Endothelial cell of umbilical vein (primary cell): ENCODE data around the gene IPO13. TPM values are rescaled to one million over a fixed set of nuclear protein-coding genes. Genes with fewer than 3 reads are reported as not detected.

Experiments
- BruUV-seq: library from RNA; stranded (reverse); fragments of 400-500 nt; replicated peaks from 2 replicates; lab custom pipeline; 2021; lab: Mats Ljungman, UMichigan
- CTCF ChIA-PET: fragments of 300-600, 350-600 bp; sonication (Branson Sonifier 250); formaldehyde crosslinking; loops from one replicate; lab custom pipeline; 2021; ENCODE audit warnings: antibody characterized with exemption, inconsistent platforms; lab: Charles Lee
- POLR2A ChIA-PET: fragments of 300-600, 350-600 bp; sonication (Branson Sonifier 250); formaldehyde crosslinking; loops from one replicate; lab custom pipeline; 2021; ENCODE audit warnings: antibody characterized with exemption, inconsistent platforms; lab: Charles Lee
- DNase-seq: peaks from one replicate; pipeline ENCODE4 v3.0.0-alpha.2; 2011; ENCODE audit warnings: low read depth, low spot score
- FAIRE-seq: peaks from 2 replicates; lab custom pipeline; 2011; peaks lifted over from hg19 to GRCh38; lab: Jason Lieb, UNC
- H2AFZ ChIP-seq: 2 replicates; pipeline ENCODE4 v1.6.0; 2012; ENCODE audit warnings: low read depth, low read length, control low read depth, inconsistent platforms
- H3K27ac ChIP-seq: 2 replicates; pipeline ENCODE4 v1.5.1; 2011; ENCODE audit warnings: low read depth, mild to moderate bottlenecking, control low read depth, low read length, moderate library complexity; ENCODE audit not compliant: insufficient read depth
- H3K27me3 ChIP-seq, 2 experiments: 2 replicates each; pipeline versions ENCODE4 v1.6.0 to v1.6.1; 2011; ENCODE audit warnings: low read length in 2 of 2, mixed read lengths in 1 of 2; ENCODE audit not compliant: control insufficient read depth in 2 of 2, insufficient read depth in 2 of 2
- H3K36me3 ChIP-seq, 2 experiments: 2 replicates in 1 of 2; 3 replicates in 1 of 2; pipeline ENCODE4 v1.5.1; 2011; ENCODE audit warnings: low read length in 2 of 2, mild to moderate bottlenecking in 1 of 2, moderate library complexity in 1 of 2; ENCODE audit not compliant: control insufficient read depth in 2 of 2, insufficient read depth in 2 of 2; ENCODE audit errors: extremely low read depth in 1 of 2
- H3K4me1 ChIP-seq: 3 replicates; pipeline ENCODE4 v1.5.1; 2011; ENCODE audit warnings: mild to moderate bottlenecking, low read length; ENCODE audit not compliant: control insufficient read depth, insufficient read depth; ENCODE audit errors: extremely low read depth
- H3K4me2 ChIP-seq: 2 replicates; pipeline ENCODE4 v1.6.1; 2011; ENCODE audit warnings: low read length, control low read depth, mixed read lengths; ENCODE audit not compliant: insufficient read depth
- H3K4me3 ChIP-seq, 3 experiments: fragments of 200-600 bp in 1 of 3; sonication (generic), shearing (Covaris generic) in 1 of 3; replicated peaks in 1 of 3; 2 replicates each; pipeline ENCODE4 v1.5.1; 2011 to 2016; ENCODE audit warnings: control low read depth in 3 of 3, low read length in 3 of 3, mild to moderate bottlenecking in 2 of 3, inconsistent platforms in 1 of 3, low read depth in 1 of 3, moderate library complexity in 1 of 3; ENCODE audit not compliant: insufficient read depth in 1 of 3
- H3K79me2 ChIP-seq: 2 replicates; pipeline ENCODE4 v1.6.0; 2012; ENCODE audit warnings: low read length, inconsistent platforms; ENCODE audit not compliant: control insufficient read depth, insufficient read depth
- H3K9ac ChIP-seq: replicated peaks from 2 replicates; pipeline ENCODE3; 2011; ENCODE audit warnings: low read length, control low read depth; ENCODE audit not compliant: insufficient read depth; ENCODE audit errors: extremely low read depth
- H3K9me1 ChIP-seq: replicated peaks from 3 replicates; pipeline ENCODE4 v1.6.0; 2011; ENCODE audit warnings: mild to moderate bottlenecking, low read length; ENCODE audit not compliant: control insufficient read depth, insufficient read depth; ENCODE audit errors: extremely low read depth
- H3K9me3 ChIP-seq: replicated peaks from 2 replicates; pipeline ENCODE4 v1.5.1; 2012; ENCODE audit warnings: low read length, inconsistent platforms; ENCODE audit not compliant: control insufficient read depth, insufficient read depth
- H4K20me1 ChIP-seq: replicated peaks from 2 replicates; pipeline ENCODE3; 2011; ENCODE audit warnings: mild to moderate bottlenecking, low read length; ENCODE audit not compliant: control insufficient read depth, insufficient read depth; ENCODE audit errors: extremely low read depth
- EZH2 ChIP-seq: IDR thresholded peaks from 2 replicates; pipeline ENCODE4 v1.6.1; 2012; ENCODE audit warnings: borderline replicate concordance, low read depth, mild to moderate bottlenecking, moderate library complexity, low read length, inconsistent platforms; ENCODE audit not compliant: severe bottlenecking
- FOS ChIP-seq: IDR thresholded peaks from 2 replicates; pipeline ENCODE4 v1.6.1; 2011; ENCODE audit warnings: mild to moderate bottlenecking, low read length, moderate library complexity, borderline replicate concordance; ENCODE audit not compliant: insufficient read depth
- GATA2 ChIP-seq: IDR thresholded peaks from 2 replicates; pipeline ENCODE4 v1.7.0; 2011; ENCODE audit warnings: low read depth, mild to moderate bottlenecking, moderate library complexity, mixed read lengths, low read length; ENCODE audit not compliant: insufficient read length, insufficient read depth
- JUN ChIP-seq: IDR thresholded peaks from 2 replicates; pipeline ENCODE4 v1.6.1; 2011; ENCODE audit warnings: borderline replicate concordance, low read depth; ENCODE audit not compliant: insufficient read length, insufficient read depth
- MYC ChIP-seq: IDR thresholded peaks from one replicate; pipeline ENCODE4 v1.6.1; 2011; ENCODE audit warnings: mild to moderate bottlenecking, low read depth, low read length
- POLR2A ChIP-seq: IDR thresholded peaks from 2 replicates; pipeline ENCODE4 v1.6.1; 2012; ENCODE audit warnings: low read depth, mild to moderate bottlenecking, control low read depth, low read length
- POLR2AphosphoS5 ChIP-seq: IDR thresholded peaks from 2 replicates; pipeline ENCODE4 v1.6.1; 2012; ENCODE audit warnings: low read depth, mild to moderate bottlenecking, control low read depth, low read length, moderate library complexity; ENCODE audit not compliant: insufficient read depth
- dilution Hi-C: fragments of 300-500 bp; cut with MboI; formaldehyde crosslinking; loops from one replicate; pipeline ENCODE4 v1.15.0; 2019; ENCODE audit warnings: low sequenced_read_pairs; ENCODE audit not compliant: extremely low pct_ligation_motif_present
- intact Hi-C: fragments of 100-400 bp; cut with micrococcal nuclease; formaldehyde crosslinking; loops from one replicate; pipeline ENCODE4 v1.10.0; 2022
- polyA plus RNA-seq, 4 experiments: library from polyadenylated mRNA; depleted of rRNA in 3 of 4; stranded (reverse) in 3 of 4; unstranded in 1 of 4; fragments of >200 nt; gene quantifications; 2 replicates each; pipeline versions ENCODE4 v1.2.1 to v1.2.3, GENCODE V29; 2011 to 2012; ENCODE audit warnings: missing spikeins in 1 of 4
- total RNA-seq: library from RNA; stranded (reverse); gene quantifications from 2 replicates; pipeline ENCODE4 v1.2.3, GENCODE V29; 2021
- TF ChIP-seq, protein P1 (sequence below), 2 donors: IDR thresholded peaks; 1 replicate in 1 of 2; 2 replicates in 1 of 2; pipeline ENCODE4 v1.5.1; 2011; ENCODE audit warnings: low read length in 2 of 2, mild to moderate bottlenecking in 2 of 2, moderate library complexity in 2 of 2, control low read depth in 1 of 2, inconsistent platforms in 1 of 2, low read depth in 1 of 2; ENCODE audit not compliant: insufficient read depth in 1 of 2; ENCODE audit errors: extremely low read depth in 1 of 2
- TF ChIP-seq, protein P2 (sequence below): IDR thresholded peaks from 2 replicates; pipeline ENCODE4 v1.6.1; 2011; ENCODE audit not compliant: insufficient read depth, insufficient read length

IPO13 gene
- total and polyA plus RNA-seq, 2 donors (not counting 3 experiments of a cell fraction or from before 2014, with no cell fraction given), result 28.9 to 29.3 TPM

DNA sequence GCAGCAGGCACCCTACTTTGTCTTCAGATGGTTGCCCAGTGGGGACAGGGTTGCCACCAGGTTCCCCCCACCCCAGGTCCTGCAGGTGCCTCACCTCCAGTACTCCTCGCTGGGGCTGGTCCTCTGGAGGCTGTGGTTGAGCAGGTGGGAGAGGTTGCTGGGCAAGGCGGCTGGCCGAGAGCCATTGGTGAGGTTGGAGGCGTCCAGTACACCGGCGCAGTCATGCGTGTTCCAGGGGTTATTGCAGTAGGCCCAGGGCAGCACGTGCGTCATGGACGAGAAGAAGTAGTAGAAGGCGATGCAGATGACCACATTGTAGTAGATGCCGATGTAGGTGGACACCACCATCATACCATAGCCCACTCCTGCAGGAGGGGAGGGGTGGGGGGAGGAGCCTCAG is 61.5 kb downstream of the IPO13 start:
- intact Hi-C loops, result loop anchor here (5.0 to 10.0 kb wide), 3 partner anchors 207 to 589 kb away; partner anchors contain the start of gene DMAP1
- dilution Hi-C loops, result no loop called here

More for the DNA sequence above, 61.5 kb downstream of the IPO13 start:
- H3K27me3 ChIP-seq, result no peaks in the 10 kb centered on the region
- no peaks in the 10 kb centered on the region for H3K4me1 ChIP-seq
- no peak overlapping the region for H3K4me3 ChIP-seq
- no peak overlapping the region for H3K9ac ChIP-seq
- H2AFZ ChIP-seq, result no peak overlapping the region
- no peak for FAIRE-seq
- no peak overlapping the region for H3K4me2 ChIP-seq
- no peak overlapping the region for H3K27ac ChIP-seq
- no peaks in the 10 kb centered on the region for H3K9me3 ChIP-seq
- no peak for DNase-seq
- H4K20me1 ChIP-seq, result no peaks in the 10 kb centered on the region
- no peaks in the 10 kb centered on the region for H3K9me1 ChIP-seq
- no TSS peak for BruUV-seq
- TF ChIP-seq GATA2, result no peak
- TF ChIP-seq FOS, result no peak
- no peak for TF ChIP-seq JUN
- TF ChIP-seq POLR2A, result no peak
- TF ChIP-seq, protein P1, sequence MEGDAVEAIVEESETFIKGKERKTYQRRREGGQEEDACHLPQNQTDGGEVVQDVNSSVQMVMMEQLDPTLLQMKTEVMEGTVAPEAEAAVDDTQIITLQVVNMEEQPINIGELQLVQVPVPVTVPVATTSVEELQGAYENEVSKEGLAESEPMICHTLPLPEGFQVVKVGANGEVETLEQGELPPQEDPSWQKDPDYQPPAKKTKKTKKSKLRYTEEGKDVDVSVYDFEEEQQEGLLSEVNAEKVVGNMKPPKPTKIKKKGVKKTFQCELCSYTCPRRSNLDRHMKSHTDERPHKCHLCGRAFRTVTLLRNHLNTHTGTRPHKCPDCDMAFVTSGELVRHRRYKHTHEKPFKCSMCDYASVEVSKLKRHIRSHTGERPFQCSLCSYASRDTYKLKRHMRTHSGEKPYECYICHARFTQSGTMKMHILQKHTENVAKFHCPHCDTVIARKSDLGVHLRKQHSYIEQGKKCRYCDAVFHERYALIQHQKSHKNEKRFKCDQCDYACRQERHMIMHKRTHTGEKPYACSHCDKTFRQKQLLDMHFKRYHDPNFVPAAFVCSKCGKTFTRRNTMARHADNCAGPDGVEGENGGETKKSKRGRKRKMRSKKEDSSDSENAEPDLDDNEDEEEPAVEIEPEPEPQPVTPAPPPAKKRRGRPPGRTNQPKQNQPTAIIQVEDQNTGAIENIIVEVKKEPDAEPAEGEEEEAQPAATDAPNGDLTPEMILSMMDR (IDR thresholded peaks at IDR 0.05; ENCODE audit: extremely low read depth in 1 of 2, insufficient read depth in 1 of 2, low read depth in 1 of 2, low read length in 2 of 2), result no peak
- no peak for TF ChIP-seq MYC
- TF ChIP-seq, protein P2, sequence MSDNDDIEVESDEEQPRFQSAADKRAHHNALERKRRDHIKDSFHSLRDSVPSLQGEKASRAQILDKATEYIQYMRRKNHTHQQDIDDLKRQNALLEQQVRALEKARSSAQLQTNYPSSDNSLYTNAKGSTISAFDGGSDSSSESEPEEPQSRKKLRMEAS, result no peak
- TF ChIP-seq EZH2, result no peak
- no peak for TF ChIP-seq POLR2AphosphoS5
- H3K79me2 ChIP-seq, result no peaks in the 10 kb centered on the region
- ChIA-PET CTCF (interaction anchor here (1.5 kb wide), 1 partner anchor 28 kb away, joined by 5 read pairs; no protein-coding TSS in a partner anchor), POLR2A (no interaction called here)
- no peaks in the 10 kb centered on the region for H3K36me3 ChIP-seq
